SIG-M5 (cell line): ENCODE results near the gene NAGA.
"Not testable (repeated sequence)": the region's sequence is repeated elsewhere in the genome, so short reads cannot be mapped to it uniquely, and the experiment has no call there.

Source experiments
- DNase-seq: peaks from one replicate; lab custom pipeline; 2025; lab: John Stamatoyannopoulos, UW

The NAGA gene

GRCh38 chr22:42074846-42075676 is 4.4 kb upstream of the NAGA start:
- DNase-seq, result no peak

GRCh38 chr22:42074132-42074811 is 3.7 kb upstream of the NAGA start, which contains the start of gene PHETA2:
Gene PHETA2, plus strand, starts transcription at chr22:42074248. Its CDS starts 3,046 bp downstream, at chr22:42077294.
- DNase-seq, result no peak

- DNase-seq, result no peak
Observed at GRCh38 chr22:42073621-42074041, 3.0 kb upstream of the NAGA start.

GRCh38 chr22:42072606-42073330 is 2.2 kb upstream of the NAGA start:
- DNase-seq, result no peak

GRCh38 chr22:42071508-42071907 is 896 bp upstream of the NAGA start:
- DNase-seq, result not testable (repeated sequence)

- peak; percentile 34 for DNase-seq
Observed at GRCh38 chr22:42069801-42070516, 653 bp downstream of the NAGA start.

- DNase-seq, result no peak
Observed at GRCh38 chr22:42068291-42068690, 2.3 kb downstream of the NAGA start.

GRCh38 chr22:42067671-42068251 is 2.9 kb downstream of the NAGA start:
- no peak for DNase-seq

GRCh38 chr22:42066937-42067336 is 3.7 kb downstream of the NAGA start:
- DNase-seq, result no peak

GRCh38 chr22:42066126-42066761 is 4.4 kb downstream of the NAGA start:
- no peak for DNase-seq

GRCh38 chr22:42065438-42066125 is 5.0 kb downstream of the NAGA start:
- no peak for DNase-seq

- DNase-seq, result no peak
Observed at GRCh38 chr22:42064629-42065028, 6.0 kb downstream of the NAGA start.

GRCh38 chr22:42062506-42063170 is 8.0 kb downstream of the NAGA start:
- no peak for DNase-seq

GRCh38 chr22:42061041-42061440 is 9.6 kb downstream of the NAGA start:
- no peak for DNase-seq

GRCh38 chr22:42060489-42060888 is 10.1 kb downstream of the NAGA start:
- DNase-seq, result no peak

- no peak for DNase-seq
Observed at GRCh38 chr22:42056757-42057511, 13.7 kb downstream of the NAGA start.

- no peak for DNase-seq
Observed at GRCh38 chr22:42052765-42053164, 17.8 kb downstream of the NAGA start.

- no peak for DNase-seq
Observed at GRCh38 chr22:42050641-42051180, 19.9 kb downstream of the NAGA start.

GRCh38 chr22:42041784-42042183 is 28.8 kb downstream of the NAGA start:
- DNase-seq, result no peak
